ENCODE data around the gene ALDH4A1.
"Not testable (repeated sequence)": the region's sequence is repeated elsewhere in the genome, so short reads cannot be mapped to it uniquely, and the experiment has no call there.

ALDH4A1 gene

GRCh38 chr1:18871401-18872070 is 30.8 kb downstream of the ALDH4A1 start:
- H3K4me3 ChIP-seq (ENCODE audit: low read length), result no peak overlapping the region
- DNase-seq (ENCODE audit: low read depth), result no peak
- no peak for TF ChIP-seq CTCF (conservative IDR thresholded peaks at IDR 0.05; ENCODE audit: low read depth, low read length)

GRCh38 chr1:18870957-18871356 is 31.4 kb downstream of the ALDH4A1 start:
- no peak for DNase-seq (ENCODE audit: low read depth)
- no peak overlapping the region for H3K4me3 ChIP-seq (ENCODE audit: low read length)
- TF ChIP-seq CTCF (conservative IDR thresholded peaks at IDR 0.05; ENCODE audit: low read depth, low read length), result no peak

GRCh38 chr1:18870595-18870865 is 31.8 kb downstream of the ALDH4A1 start:
- not testable (repeated sequence) for DNase-seq (ENCODE audit: low read depth); H3K4me3 ChIP-seq (ENCODE audit: low read length)

GRCh38 chr1:18869847-18870594 is 32.3 kb downstream of the ALDH4A1 start:
- H3K4me3 ChIP-seq (ENCODE audit: low read length), result no peak overlapping the region
- TF ChIP-seq CTCF (conservative IDR thresholded peaks at IDR 0.05; ENCODE audit: low read depth, low read length), result no peak
- DNase-seq (ENCODE audit: low read depth), result no peak

GRCh38 chr1:18868801-18869424 is 33.4 kb downstream of the ALDH4A1 start:
- no peak for DNase-seq (ENCODE audit: low read depth)
- H3K4me3 ChIP-seq (ENCODE audit: low read length), result no peak overlapping the region
- TF ChIP-seq CTCF (conservative IDR thresholded peaks at IDR 0.05; ENCODE audit: low read depth, low read length), result no peak

GRCh38 chr1:18868354-18868753 is 34.0 kb downstream of the ALDH4A1 start:
- DNase-seq (ENCODE audit: low read depth), result no peak
- no peak overlapping the region for H3K4me3 ChIP-seq (ENCODE audit: low read length)
- no peak for TF ChIP-seq CTCF (conservative IDR thresholded peaks at IDR 0.05; ENCODE audit: low read depth, low read length)

- H3K4me3 ChIP-seq (ENCODE audit: low read length), result no peak overlapping the region
- DNase-seq (ENCODE audit: low read depth), result no peak
- no peak for TF ChIP-seq CTCF (conservative IDR thresholded peaks at IDR 0.05; ENCODE audit: low read depth, low read length)
Measured at GRCh38 chr1:18866846-18867245, 35.5 kb downstream of the ALDH4A1 start.

Data from retinal pigment epithelial cell (primary cell).